Measurements from ENCODE around the gene SOCS1.

Gene SOCS1

DNA sequence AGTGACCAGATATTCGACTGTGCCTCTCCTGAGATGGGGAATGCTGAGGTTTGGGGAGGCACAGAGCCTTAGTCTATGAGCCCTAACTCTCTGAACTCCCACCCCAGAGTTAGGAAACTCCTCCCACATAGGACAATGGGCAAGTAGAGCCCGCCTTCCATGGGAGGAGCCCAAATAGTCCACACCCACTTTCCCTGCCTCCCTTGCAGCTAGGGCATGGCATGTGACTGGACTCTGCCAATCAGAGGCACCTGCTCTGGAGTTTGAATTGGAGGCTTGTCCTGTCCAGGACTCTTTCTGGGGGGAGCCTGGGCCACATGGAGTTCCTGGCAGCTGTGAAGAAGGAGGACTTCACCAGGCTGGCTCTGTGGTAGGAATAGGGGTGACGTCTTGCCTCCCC, 48.4 kb downstream of the SOCS1 start:
- Histone ChIP-seq H3K36me3 (no peaks in the 10 kb centered on the region), H3K4me1 (peaks cover 11% of the 10 kb centered on the region), H3K9me3 (peaks cover 5% of the 10 kb centered on the region), H3K27me3 (no peaks in the 10 kb centered on the region), H3K4me3 (ENCODE audit: low read depth, low read length) (no peak overlapping the region)
- DNase-seq: no peak
- no peak for TF ChIP-seq CTCF (IDR thresholded peaks at IDR 0.05; ENCODE audit: low read depth, low read length)

DNA sequence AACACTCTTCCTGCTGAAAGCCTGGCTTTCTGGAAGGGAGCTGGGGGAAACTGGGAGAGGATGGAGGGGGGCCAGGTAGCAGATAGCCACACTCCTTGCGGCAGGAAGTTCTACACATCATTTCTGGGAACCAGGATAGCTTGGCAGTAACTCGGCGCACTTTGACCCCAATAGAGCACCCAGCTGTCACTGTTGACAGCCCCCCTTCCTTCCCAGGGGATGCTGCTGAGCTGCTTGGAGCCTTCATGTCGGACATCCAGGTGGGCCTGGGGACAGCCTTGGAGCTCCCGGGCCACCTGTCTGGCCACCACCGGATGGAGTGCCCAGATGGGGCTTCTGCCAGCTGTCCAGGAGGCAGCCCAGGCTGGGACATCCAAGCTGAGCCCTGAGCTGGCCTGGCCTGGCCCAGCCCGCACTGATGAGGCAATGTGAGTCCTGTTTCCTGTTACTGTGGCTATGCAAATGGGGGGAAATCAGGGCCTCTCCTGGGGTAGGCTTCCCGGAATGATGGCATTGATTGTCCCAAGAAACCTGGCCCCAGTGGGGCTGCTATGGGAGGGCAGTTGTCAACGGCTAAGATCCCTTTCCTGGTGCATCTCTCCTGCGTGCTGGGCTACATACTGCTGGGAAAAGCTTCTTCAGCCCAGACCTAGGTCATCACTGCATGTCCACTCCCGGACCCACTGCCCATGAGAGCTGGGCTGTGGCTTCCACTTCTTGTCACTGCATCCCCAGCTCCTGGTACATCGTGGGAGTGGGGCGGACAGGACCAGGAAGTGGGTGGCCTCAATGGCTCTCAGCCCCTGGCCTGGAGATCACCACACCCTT, 50.0 kb downstream of the SOCS1 start:
- Histone ChIP-seq H3K9me3 (peaks cover 5% of the 10 kb centered on the region), H3K27me3 (no peaks in the 10 kb centered on the region), H3K4me3 (ENCODE audit: low read depth, low read length) (no peak overlapping the region), H3K4me1 (peaks cover 20% of the 10 kb centered on the region), H3K36me3 (no peaks in the 10 kb centered on the region)
- no peak for DNase-seq
- TF ChIP-seq CTCF (IDR thresholded peaks at IDR 0.05; ENCODE audit: low read depth, low read length): no peak

GRCh38 chr16:11205065-11205699, 50.8 kb downstream of the SOCS1 start:
- Histone ChIP-seq H3K36me3 (no peaks in the 10 kb centered on the region), H3K4me3 (ENCODE audit: low read depth, low read length) (no peak overlapping the region), H3K27me3 (no peaks in the 10 kb centered on the region), H3K4me1 (peaks cover 20% of the 10 kb centered on the region), H3K9me3 (peaks cover 5% of the 10 kb centered on the region)
- TF ChIP-seq CTCF (IDR thresholded peaks at IDR 0.05; ENCODE audit: low read depth, low read length): no peak
- no peak for DNase-seq

DNA sequence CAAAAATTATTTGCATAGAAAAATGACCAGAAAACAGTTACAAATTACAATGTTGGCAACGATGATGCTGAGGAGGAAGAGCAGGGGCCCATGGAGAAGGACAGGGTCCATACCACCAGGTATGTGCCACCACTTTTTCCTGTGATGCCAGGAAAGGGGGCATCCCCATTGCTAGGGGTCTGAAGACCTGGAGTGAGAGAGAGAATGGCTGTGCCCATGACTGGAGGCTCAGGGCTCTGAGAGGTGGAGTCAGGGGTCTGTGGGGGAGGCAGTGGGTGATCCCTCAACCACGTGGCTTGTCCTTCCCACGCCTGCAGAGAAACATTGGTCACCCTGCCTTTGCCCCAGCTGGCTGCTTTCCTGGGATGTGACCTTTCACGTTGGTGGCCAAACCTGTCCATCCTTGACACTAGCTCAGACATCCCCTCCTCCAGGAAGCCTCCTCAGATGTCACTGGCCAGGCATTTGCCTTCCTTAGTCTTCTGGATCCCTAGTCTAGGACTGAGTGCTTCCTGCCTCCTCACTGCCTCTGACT, 51.4 kb downstream of the SOCS1 start:
- peaks cover 20% of the 10 kb centered on the region for H3K4me1 ChIP-seq

More for the DNA sequence above, 51.4 kb downstream of the SOCS1 start:
- Histone ChIP-seq H3K27me3 (no peaks in the 10 kb centered on the region), H3K36me3 (no peaks in the 10 kb centered on the region), H3K9me3 (peaks cover 5% of the 10 kb centered on the region), H3K4me3 (ENCODE audit: low read depth, low read length) (no peak overlapping the region)
- no peak for DNase-seq
- no peak for TF ChIP-seq CTCF (IDR thresholded peaks at IDR 0.05; ENCODE audit: low read depth, low read length)

All from BE2C (cell line).